ENCODE results near the gene LRRN1. TPM values are rescaled to one million over a fixed set of nuclear protein-coding genes. Genes with fewer than 3 reads are reported as not detected.

Gene LRRN1
- total RNA-seq, 2 experiments from 2014 or later = not detected

DNA sequence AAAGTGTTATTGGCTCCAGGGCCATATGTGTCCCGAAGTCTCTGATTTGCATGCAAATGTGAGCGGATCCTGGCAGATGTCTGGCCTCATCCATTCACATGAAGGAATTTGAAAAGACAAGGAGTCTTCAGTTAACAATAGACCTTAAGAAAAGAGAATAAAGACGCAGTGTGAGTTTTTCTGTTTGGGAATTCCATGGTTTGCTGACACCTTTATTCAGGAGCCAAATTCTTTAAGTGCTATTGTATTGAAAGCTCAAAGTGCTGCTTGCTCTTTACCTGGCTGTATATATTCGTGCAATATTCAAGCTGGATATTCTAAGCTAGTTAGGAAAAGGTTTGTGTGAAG, 2.2 kb downstream of the LRRN1 start:
- Histone ChIP-seq H4K20me1 (ENCODE audit: insufficient read depth, low read length) (no peaks in the 10 kb centered on the region), H3K9me2 (ENCODE audit: insufficient read depth, low read length) (no peaks in the 10 kb centered on the region), H3K9me3 (ENCODE audit: low read length) (no peaks in the 10 kb centered on the region), H3K36me3 (ENCODE audit: insufficient read depth, low read length) (no peaks in the 10 kb centered on the region), H3K4me1 (ENCODE audit: insufficient read depth, low read length, poor library complexity, severe bottlenecking) (no peaks in the 10 kb centered on the region), H2AFZ (ENCODE audit: low read length) (no peak overlapping the region), H3K27ac (ENCODE audit: low read depth, low read length, poor library complexity, severe bottlenecking) (no peak overlapping the region), H3K4me2 (ENCODE audit: low read length) (no peak overlapping the region), H3K79me2 (ENCODE audit: insufficient read depth, low read depth, low read length) (no peaks in the 10 kb centered on the region), H3K4me3 (ENCODE audit: low read depth, low read length, poor library complexity, severe bottlenecking) (no peak overlapping the region)
- no peak for DNase-seq (ENCODE audit: low spot score)
- ChIA-PET CTCF (ENCODE audit: unreplicated experiment) (no interaction called here), POLR2A (interaction anchor here (1.2 kb wide), 1 partner anchor 18 kb away, joined by 3 read pairs; no protein-coding TSS in a partner anchor)
- intact Hi-C loops (cut with micrococcal nuclease; ENCODE audit: unreplicated experiment) = no loop called here
- BruUV-seq (replicated peaks) = no TSS peak
- TF ChIP-seq, protein P1, sequence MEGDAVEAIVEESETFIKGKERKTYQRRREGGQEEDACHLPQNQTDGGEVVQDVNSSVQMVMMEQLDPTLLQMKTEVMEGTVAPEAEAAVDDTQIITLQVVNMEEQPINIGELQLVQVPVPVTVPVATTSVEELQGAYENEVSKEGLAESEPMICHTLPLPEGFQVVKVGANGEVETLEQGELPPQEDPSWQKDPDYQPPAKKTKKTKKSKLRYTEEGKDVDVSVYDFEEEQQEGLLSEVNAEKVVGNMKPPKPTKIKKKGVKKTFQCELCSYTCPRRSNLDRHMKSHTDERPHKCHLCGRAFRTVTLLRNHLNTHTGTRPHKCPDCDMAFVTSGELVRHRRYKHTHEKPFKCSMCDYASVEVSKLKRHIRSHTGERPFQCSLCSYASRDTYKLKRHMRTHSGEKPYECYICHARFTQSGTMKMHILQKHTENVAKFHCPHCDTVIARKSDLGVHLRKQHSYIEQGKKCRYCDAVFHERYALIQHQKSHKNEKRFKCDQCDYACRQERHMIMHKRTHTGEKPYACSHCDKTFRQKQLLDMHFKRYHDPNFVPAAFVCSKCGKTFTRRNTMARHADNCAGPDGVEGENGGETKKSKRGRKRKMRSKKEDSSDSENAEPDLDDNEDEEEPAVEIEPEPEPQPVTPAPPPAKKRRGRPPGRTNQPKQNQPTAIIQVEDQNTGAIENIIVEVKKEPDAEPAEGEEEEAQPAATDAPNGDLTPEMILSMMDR (conservative IDR thresholded peaks at IDR 0.05; ENCODE audit: low read length) = no peak
- no peak for TF ChIP-seq EZH2phosphoT487 (IDR thresholded peaks at IDR 0.05; ENCODE audit: borderline replicate concordance, low read depth, low read length)

DNA sequence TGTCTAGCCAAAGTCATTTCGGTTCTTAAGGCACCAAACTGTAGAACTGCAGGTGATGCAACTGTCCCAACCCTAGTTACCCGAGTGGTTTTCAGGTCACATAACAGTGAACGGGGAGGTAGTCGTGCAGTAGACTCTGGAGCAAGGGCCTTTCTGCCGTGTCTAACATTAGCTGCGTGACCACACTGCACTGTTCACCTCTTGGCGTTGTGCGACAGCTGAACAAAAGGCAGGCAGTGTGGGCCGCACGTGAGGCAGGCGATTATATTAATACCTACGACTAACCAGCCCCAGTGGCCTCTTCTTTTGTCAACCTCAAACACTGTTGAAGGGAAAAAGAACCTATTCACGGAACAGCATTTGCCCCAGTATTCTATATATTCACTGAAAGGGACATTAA, 2.8 kb downstream of the LRRN1 start:
- no TSS peak for BruUV-seq (replicated peaks)
- Histone ChIP-seq H3K4me3 (ENCODE audit: low read depth, low read length, poor library complexity, severe bottlenecking) (no peak overlapping the region), H3K27ac (ENCODE audit: low read depth, low read length, poor library complexity, severe bottlenecking) (no peak overlapping the region), H3K4me2 (ENCODE audit: low read length) (no peak overlapping the region), H3K9me3 (ENCODE audit: low read length) (no peaks in the 10 kb centered on the region), H3K36me3 (ENCODE audit: insufficient read depth, low read length) (no peaks in the 10 kb centered on the region), H3K4me1 (ENCODE audit: insufficient read depth, low read length, poor library complexity, severe bottlenecking) (no peaks in the 10 kb centered on the region), H3K79me2 (ENCODE audit: insufficient read depth, low read depth, low read length) (no peaks in the 10 kb centered on the region), H4K20me1 (ENCODE audit: insufficient read depth, low read length) (no peaks in the 10 kb centered on the region), H3K9me2 (ENCODE audit: insufficient read depth, low read length) (no peaks in the 10 kb centered on the region), H2AFZ (ENCODE audit: low read length) (no peak overlapping the region)
- intact Hi-C loops (cut with micrococcal nuclease; ENCODE audit: unreplicated experiment) = no loop called here
- DNase-seq (ENCODE audit: low spot score) = no peak
- TF ChIP-seq, protein P1 (conservative IDR thresholded peaks at IDR 0.05; ENCODE audit: low read length) = no peak
- TF ChIP-seq EZH2phosphoT487 (IDR thresholded peaks at IDR 0.05; ENCODE audit: borderline replicate concordance, low read depth, low read length) = no peak
- CTCF ChIA-PET (ENCODE audit: unreplicated experiment) = no interaction called here
- POLR2A ChIA-PET = interaction anchor here (1.2 kb wide), 1 partner anchor 17 kb away, joined by 3 read pairs; no protein-coding TSS in a partner anchor

DNA sequence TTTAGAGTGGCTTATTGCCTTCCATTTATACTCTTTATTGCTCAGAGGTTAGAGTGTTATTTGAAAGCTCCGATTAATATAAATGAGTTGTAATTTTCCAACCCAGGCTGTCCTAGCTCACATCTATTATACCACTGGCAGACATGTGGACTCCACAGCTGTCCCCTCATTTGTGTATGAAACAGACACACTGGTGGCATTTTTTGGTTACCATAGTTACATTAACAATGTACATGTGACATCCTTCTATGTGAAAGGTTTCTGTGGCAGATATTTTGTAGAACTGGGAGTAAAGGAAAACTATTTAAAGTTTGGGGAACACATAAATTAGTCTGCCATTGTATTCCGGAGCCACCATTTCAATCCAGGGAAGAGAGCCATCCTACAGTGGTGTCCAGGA, 5.3 kb downstream of the LRRN1 start:
- TF ChIP-seq, protein P1 (conservative IDR thresholded peaks at IDR 0.05; ENCODE audit: low read length) = no peak
- no peak for TF ChIP-seq EZH2phosphoT487 (IDR thresholded peaks at IDR 0.05; ENCODE audit: borderline replicate concordance, low read depth, low read length)
- Histone ChIP-seq H3K36me3 (ENCODE audit: insufficient read depth, low read length) (no peaks in the 10 kb centered on the region), H3K4me1 (ENCODE audit: insufficient read depth, low read length, poor library complexity, severe bottlenecking) (no peaks in the 10 kb centered on the region), H4K20me1 (ENCODE audit: insufficient read depth, low read length) (no peaks in the 10 kb centered on the region), H3K9me3 (ENCODE audit: low read length) (no peaks in the 10 kb centered on the region), H3K9me2 (ENCODE audit: insufficient read depth, low read length) (no peaks in the 10 kb centered on the region), H3K4me3 (ENCODE audit: low read depth, low read length, poor library complexity, severe bottlenecking) (no peak overlapping the region), H3K4me2 (ENCODE audit: low read length) (no peak overlapping the region), H2AFZ (ENCODE audit: low read length) (no peak overlapping the region), H3K27ac (ENCODE audit: low read depth, low read length, poor library complexity, severe bottlenecking) (no peak overlapping the region), H3K79me2 (ENCODE audit: insufficient read depth, low read depth, low read length) (no peaks in the 10 kb centered on the region)
- POLR2A ChIA-PET = no interaction called here
- CTCF ChIA-PET (ENCODE audit: unreplicated experiment) = no interaction called here
- no TSS peak for BruUV-seq (replicated peaks)
- DNase-seq (ENCODE audit: low spot score) = no peak
- intact Hi-C loops (cut with micrococcal nuclease; ENCODE audit: unreplicated experiment) = no loop called here
